ENCODE data around the gene GAS5. TPM values are rescaled to one million over a fixed set of nuclear protein-coding genes. Genes with fewer than 3 reads are reported as not detected.

Gene GAS5
- total and polyA plus RNA-seq, 2 of the 8 experiments (the other 6 are each of a cell fraction or from before 2014, with no cell fraction given): 799 to 1,238 TPM

DNA sequence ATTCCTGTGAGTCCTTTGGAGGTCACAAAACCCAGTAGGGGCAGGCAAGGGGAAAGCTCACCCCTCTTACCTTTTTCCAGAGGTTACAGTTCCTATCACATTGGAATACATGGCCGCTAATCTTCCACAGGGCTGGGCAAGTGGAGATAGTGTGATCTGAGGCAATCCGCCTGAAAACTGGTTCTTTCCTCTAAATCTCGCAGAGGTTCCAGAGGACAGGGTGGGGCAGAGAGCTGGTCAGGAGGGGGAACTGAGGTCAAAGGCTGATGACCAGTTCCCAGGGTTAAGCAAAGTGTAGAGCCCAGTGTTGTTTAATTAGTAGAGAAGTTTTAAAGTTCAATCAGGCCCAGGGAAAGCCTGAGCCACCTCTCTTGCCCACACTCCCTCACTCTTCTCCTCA, 49.4 kb upstream of the GAS5 start, which contains the start of gene SERPINC1:
TSS of gene SERPINC1 (minus strand) at position 179 of the 400 bp plus-strand sequence. CDS start at position 111, 68 bp downstream.
- H3K79me2 ChIP-seq (ENCODE audit: control insufficient read depth in 1 of 2, insufficient read depth in 2 of 2, low read length in 2 of 2): no peaks in the 10 kb centered on the region
- no peak within 1 kb of the TSS for H3K4me2 ChIP-seq (ENCODE audit: insufficient read depth in 1 of 2, low read depth in 2 of 2, low read length in 2 of 2)
- H2AFZ ChIP-seq (ENCODE audit: low read length): no peak within 1 kb of the TSS
- no peaks in the 10 kb centered on the region for H3K36me3 ChIP-seq (ENCODE audit: control insufficient read depth in 2 of 4, insufficient read depth in 4 of 4, low read length in 3 of 4)
- H4K8ac ChIP-seq (ENCODE audit: extremely low read depth, insufficient read depth, low read length): no peak within 1 kb of the TSS; the same call in 1 of the 2 replicates
- H3K56ac ChIP-seq (replicated peaks; ENCODE audit: insufficient read length, low read depth, low read length): no peak within 1 kb of the TSS
- H3K79me1 ChIP-seq (ENCODE audit: low read depth, low read length): no peaks in the 10 kb centered on the region
- no peak within 1 kb of the TSS for H2BK15ac ChIP-seq (ENCODE audit: low read length)
- no peak within 1 kb of the TSS for H3K23ac ChIP-seq (ENCODE audit: insufficient read length)
- H3K14ac ChIP-seq (ENCODE audit: insufficient read length): no peak within 1 kb of the TSS
- no peak within 1 kb of the TSS for H2AK5ac ChIP-seq (ENCODE audit: low read depth, low read length)
- CTCF ChIA-PET (ENCODE audit: partially characterized antibody): interaction anchor here (1.3 to 2.0 kb wide), 2 partner anchors 20 to 198 kb away, joined by 3 to 4 read pairs; no protein-coding TSS in a partner anchor
- no peaks in the 10 kb centered on the region for H3K27me3 ChIP-seq (replicated peaks in 1 of 4; ENCODE audit: control insufficient read depth in 3 of 4, extremely low read depth in 1 of 4, insufficient read depth in 3 of 4, low read length in 3 of 4)
- H3K9ac ChIP-seq (replicated peaks in 1 of 4; ENCODE audit: extremely low read depth in 1 of 4, low read depth in 3 of 4, low read length in 3 of 4): no peak within 1 kb of the TSS
- no peak for DNase-seq (ENCODE audit: low read depth in 1 of 2, low spot score in 2 of 2)
- H4K5ac ChIP-seq (ENCODE audit: insufficient read length, low read depth, low read length): no peak within 1 kb of the TSS
- no peak within 1 kb of the TSS; the same call in 1 of the 2 replicates for H3K18ac ChIP-seq (ENCODE audit: extremely low read depth, low read length)
- no peak within 1 kb of the TSS for H2BK5ac ChIP-seq (ENCODE audit: low read depth, low read length)
- FAIRE-seq: no peak
- H3K27ac ChIP-seq (ENCODE audit: low read depth, low read length): no peak within 1 kb of the TSS
- POLR2A ChIA-PET (ENCODE audit: partially characterized antibody): interaction anchor here (1.1 to 2.8 kb wide), 3 partner anchors 49 to 53 kb away, joined by 4 to 14 read pairs (median 14); partner anchors contain the start of genes GAS5 and ZBTB37
- no peak within 1 kb of the TSS for H3K4ac ChIP-seq (replicated peaks; ENCODE audit: insufficient read length, low read depth, low read length)
- H2BK12ac ChIP-seq (ENCODE audit: low read depth, low read length): no peak within 1 kb of the TSS
- H3K4me3 ChIP-seq (ENCODE audit: extremely low read depth in 1 of 4, insufficient read depth in 2 of 4, low read depth in 3 of 4, low read length in 4 of 4): no peak within 1 kb of the TSS
- no peak for TF ChIP-seq ATF2 (IDR thresholded peaks at IDR 0.05; ENCODE audit: low read length)
- no peak for TF ChIP-seq TEAD4 (IDR thresholded peaks at IDR 0.05; ENCODE audit: low read depth, low read length)
- no peak for TF ChIP-seq SP1 (IDR thresholded peaks at IDR 0.05; ENCODE audit: low read depth, low read length)
- TF ChIP-seq CTBP2 (IDR thresholded peaks at IDR 0.05; ENCODE audit: borderline replicate concordance, insufficient read depth, insufficient read length, low read length): no peak
- no peak for TF ChIP-seq YY1 (IDR thresholded peaks at IDR 0.05; ENCODE audit: low read depth, low read length)
- no peak for TF ChIP-seq TBP (IDR thresholded peaks at IDR 0.05; ENCODE audit: low read depth, low read length)
- TF ChIP-seq BRCA1 (IDR thresholded peaks at IDR 0.05; ENCODE audit: low read depth, low read length): no peak
- TF ChIP-seq CBX5 (IDR thresholded peaks at IDR 0.05; ENCODE audit: low read depth, low read length): no peak
- no peak for TF ChIP-seq CHD2 (IDR thresholded peaks at IDR 0.05; ENCODE audit: low read length)
- no peak for TF ChIP-seq SIX5 (IDR thresholded peaks at IDR 0.05; ENCODE audit: low read depth, low read length)
- TF ChIP-seq HDAC6 (IDR thresholded peaks at IDR 0.05; ENCODE audit: low read depth, low read length): no peak
- no peaks in the 10 kb centered on the region for H3K9me3 ChIP-seq (ENCODE audit: insufficient read depth in 2 of 2, low read depth in 1 of 2, low read length in 1 of 2)
- WGBS, 2 experiments (ENCODE audit: extremely low coverage in 1 of 2, insufficient coverage in 1 of 2, insufficient read length in 1 of 2, insufficient replicate concordance in 2 of 2, low coverage in 1 of 2, low lambda C conversion rate in 2 of 2, missing lambda C conversion rate in 1 of 2): 90% methylated on average over 3 of the region's 3 CpGs; no CpG with 5 or more reads in 1 of the 2 experiments
- no peak within 1 kb of the TSS for H2BK120ac ChIP-seq (replicated peaks; ENCODE audit: low read depth, low read length)
- no peaks in the 10 kb centered on the region for H4K20me1 ChIP-seq (replicated peaks in 1 of 2; ENCODE audit: control insufficient read depth in 1 of 2, insufficient read depth in 2 of 2, low read length in 2 of 2)
- no peaks in the 10 kb centered on the region; a peak in 1 of 7 replicates for H3K4me1 ChIP-seq (replicated peaks in 1 of 4; ENCODE audit: control insufficient read depth in 3 of 4, insufficient read depth in 4 of 4, low read length in 3 of 4)
- no peaks in the 10 kb centered on the region for H3K23me2 ChIP-seq (ENCODE audit: low read depth, low read length)
- no peak within 1 kb of the TSS for H2BK20ac ChIP-seq (ENCODE audit: low read length)
- no peak within 1 kb of the TSS for H4K91ac ChIP-seq (replicated peaks; ENCODE audit: insufficient read length, low read length)
